Mesendoderm (in vitro differentiated cells): ENCODE data around the gene SMARCA2.
A peak's percentile ranks its signal among the peaks of the same experiment; 100 is the strongest.

ENCODE experiments used
- DNase-seq: peaks from one replicate; pipeline ENCODE4 v3.0.0; 2013
- H2AK5ac ChIP-seq: 2 replicates; pipeline ENCODE4 v1.6.1; 2013; ENCODE audit warnings: low read length, inconsistent platforms
- H2BK120ac ChIP-seq: 2 replicates; pipeline ENCODE4 v1.6.1; 2013; ENCODE audit warnings: low read depth, mild to moderate bottlenecking, low read length, moderate library complexity, mixed read lengths
- H2BK15ac ChIP-seq: replicated peaks from 2 replicates; pipeline ENCODE4 v1.6.1; 2013; ENCODE audit warnings: low read depth, mild to moderate bottlenecking, moderate library complexity
- H2BK5ac ChIP-seq: 2 replicates; pipeline ENCODE4 v1.6.1; 2013; ENCODE audit warnings: low read length, inconsistent platforms
- H3K18ac ChIP-seq: 2 replicates; pipeline ENCODE4 v1.6.1; 2013; ENCODE audit warnings: mild to moderate bottlenecking, low read length, mixed read lengths
- H3K23ac ChIP-seq: one replicate; pipeline ENCODE4 v1.6.1; 2013; ENCODE audit warnings: low read length
- H3K27ac ChIP-seq: 2 replicates; pipeline ENCODE4 v1.5.1; 2013; ENCODE audit warnings: low read depth, mild to moderate bottlenecking, inconsistent platforms, low read length, moderate library complexity
- H3K27me3 ChIP-seq: 2 replicates; pipeline ENCODE4 v1.6.1; 2013; ENCODE audit warnings: low read length, control low read depth, mild to moderate bottlenecking, inconsistent platforms; ENCODE audit not compliant: insufficient read depth, poor library complexity
- H3K36me3 ChIP-seq: 2 replicates; pipeline ENCODE4 v1.6.1; 2013; ENCODE audit warnings: low read length, inconsistent platforms; ENCODE audit not compliant: control insufficient read depth, insufficient read depth
- H3K4ac ChIP-seq: one replicate; pipeline ENCODE4 v1.6.1; 2013; ENCODE audit warnings: low read depth, mild to moderate bottlenecking, low read length, moderate library complexity
- H3K4me1 ChIP-seq: 2 replicates; pipeline ENCODE4 v1.6.1; 2013; ENCODE audit warnings: low read depth, low read length, inconsistent platforms; ENCODE audit not compliant: control insufficient read depth
- H3K4me2 ChIP-seq: 2 replicates; pipeline ENCODE4 v1.6.1; 2013; ENCODE audit warnings: low read length
- H3K4me3 ChIP-seq: 2 replicates; pipeline ENCODE4 v1.5.1; 2013; ENCODE audit warnings: mild to moderate bottlenecking, low read length
- H3K56ac ChIP-seq: one replicate; pipeline ENCODE4 v1.6.1; 2013; ENCODE audit warnings: low read length
- H3K79me1 ChIP-seq: 2 replicates; pipeline ENCODE4 v1.6.1; 2013; ENCODE audit warnings: low read length, inconsistent platforms
- H3K79me2 ChIP-seq: 2 replicates; pipeline ENCODE4 v1.6.1; 2013; ENCODE audit warnings: mild to moderate bottlenecking, low read length; ENCODE audit not compliant: control insufficient read depth, insufficient read depth
- H3K9ac ChIP-seq: 2 replicates; pipeline ENCODE4 v1.6.1; 2013; ENCODE audit warnings: low read length, inconsistent platforms
- H4K5ac ChIP-seq: one replicate; pipeline ENCODE4 v1.6.1; 2013; ENCODE audit warnings: low read length
- H4K8ac ChIP-seq: one replicate; pipeline ENCODE4 v1.6.1; 2013; ENCODE audit warnings: low read depth, mild to moderate bottlenecking, control low read depth, low read length, moderate library complexity
- WGBS: extraction: QIAGEN DNeasy Blood & Tissue Kit; methylation state at CpG from one replicate; pipeline ENCODE4 v1.1.7; 2013; ENCODE audit warnings: low lambda C conversion rate, missing lambda C conversion rate; ENCODE audit not compliant: insufficient coverage; ENCODE audit errors: extremely low coverage; 5-methylcytosine and 5-hydroxymethylcytosine counted together

SMARCA2 gene

DNA sequence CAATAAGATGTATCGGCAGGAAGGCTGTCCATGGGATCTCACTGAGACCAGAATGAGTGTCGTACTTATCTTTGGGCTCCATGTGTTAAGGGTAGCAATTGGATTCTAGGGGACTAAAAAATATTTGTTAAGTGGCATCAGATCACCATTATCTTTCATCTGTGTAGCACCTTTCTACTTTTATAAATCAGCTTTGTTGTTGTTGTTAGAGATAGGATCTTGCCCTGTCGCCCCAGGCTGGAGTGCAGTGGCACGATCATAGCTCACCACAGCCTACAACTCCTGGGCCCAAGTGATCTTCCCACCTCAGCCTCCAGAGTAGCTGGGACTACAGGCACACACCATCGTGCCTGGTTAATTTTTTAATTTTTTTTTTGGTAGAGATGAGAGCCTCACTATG is 220.5 kb downstream of the SMARCA2 start:
- no peaks in the 10 kb centered on the region for H3K27me3 ChIP-seq
- no peak overlapping the region for H4K8ac ChIP-seq
- H3K9ac ChIP-seq: no peak overlapping the region
- no peak overlapping the region for H3K56ac ChIP-seq
- peak overlapping the region; percentile 29 for H3K18ac ChIP-seq
- DNase-seq: no peak
- H4K5ac ChIP-seq: no peak overlapping the region
- H3K4ac ChIP-seq: no peak overlapping the region
- no CpG with 5 or more reads among the region's 5 CpGs for WGBS
- H3K27ac ChIP-seq: no peak overlapping the region
- no peak overlapping the region for H2BK5ac ChIP-seq
- H3K4me2 ChIP-seq: no peak overlapping the region
- H3K36me3 ChIP-seq: no peaks in the 10 kb centered on the region
- H2BK15ac ChIP-seq: no peak overlapping the region
- no peaks in the 10 kb centered on the region for H3K79me1 ChIP-seq
- no peak overlapping the region for H3K23ac ChIP-seq
- no peak overlapping the region for H2BK120ac ChIP-seq
- no peaks in the 10 kb centered on the region for H3K4me1 ChIP-seq
- H3K79me2 ChIP-seq: no peaks in the 10 kb centered on the region
- H2AK5ac ChIP-seq: no peak overlapping the region
- no peak overlapping the region for H3K4me3 ChIP-seq

DNA sequence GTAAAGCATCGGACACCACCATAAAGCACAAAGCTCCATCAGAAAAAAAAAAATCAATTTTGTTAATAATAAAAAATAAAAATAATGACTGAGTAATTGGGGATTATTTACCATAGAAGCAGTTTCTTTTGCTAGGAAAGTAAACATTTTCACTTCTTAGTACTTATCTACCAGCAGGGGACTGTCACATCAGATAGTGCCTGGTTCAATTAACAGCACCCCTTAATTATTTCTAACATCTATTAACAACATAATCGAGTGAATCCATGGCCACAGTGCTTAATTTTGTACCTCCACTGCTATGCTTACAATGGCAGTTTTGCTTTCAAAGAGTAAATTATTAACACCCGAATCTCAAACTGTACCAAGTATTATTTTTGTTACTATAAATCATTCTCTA is 221.7 kb downstream of the SMARCA2 start:
- Histone ChIP-seq H3K4me3 (no peak overlapping the region), H3K18ac (no peak overlapping the region), H3K23ac (no peak overlapping the region), H2AK5ac (no peak overlapping the region), H2BK15ac (no peak overlapping the region), H3K56ac (no peak overlapping the region), H3K27me3 (no peaks in the 10 kb centered on the region), H3K4me2 (no peak overlapping the region), H3K4me1 (no peaks in the 10 kb centered on the region), H2BK120ac (no peak overlapping the region), H4K8ac (no peak overlapping the region), H2BK5ac (no peak overlapping the region), H3K27ac (no peak overlapping the region), H3K36me3 (no peaks in the 10 kb centered on the region), H3K79me2 (no peaks in the 10 kb centered on the region), H3K4ac (no peak overlapping the region), H3K79me1 (no peaks in the 10 kb centered on the region), H4K5ac (no peak overlapping the region), H3K9ac (no peak overlapping the region)
- WGBS: no CpG with 5 or more reads among the region's 3 CpGs
- DNase-seq: no peak

DNA sequence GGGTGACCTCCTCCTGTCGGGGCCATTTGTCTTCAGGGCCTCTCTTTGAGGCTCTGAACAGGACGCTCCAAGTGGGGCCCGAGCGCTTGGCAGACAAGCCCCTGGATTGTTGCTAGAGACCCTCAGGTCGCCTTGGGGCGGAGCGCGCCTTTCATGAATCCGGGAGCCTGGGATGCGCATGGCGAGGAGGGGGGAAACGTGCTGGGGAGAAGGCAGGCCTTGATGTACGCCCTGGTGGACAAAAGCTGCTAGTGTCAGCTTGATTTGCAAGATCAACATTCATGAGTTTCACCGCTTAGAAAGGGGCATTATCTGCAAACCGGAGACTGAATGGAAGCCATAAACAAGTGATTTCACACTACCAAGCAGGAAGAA is 226.3 kb downstream of the SMARCA2 start:
- peak overlapping the region; percentile 66 for H3K27ac ChIP-seq

DNA sequence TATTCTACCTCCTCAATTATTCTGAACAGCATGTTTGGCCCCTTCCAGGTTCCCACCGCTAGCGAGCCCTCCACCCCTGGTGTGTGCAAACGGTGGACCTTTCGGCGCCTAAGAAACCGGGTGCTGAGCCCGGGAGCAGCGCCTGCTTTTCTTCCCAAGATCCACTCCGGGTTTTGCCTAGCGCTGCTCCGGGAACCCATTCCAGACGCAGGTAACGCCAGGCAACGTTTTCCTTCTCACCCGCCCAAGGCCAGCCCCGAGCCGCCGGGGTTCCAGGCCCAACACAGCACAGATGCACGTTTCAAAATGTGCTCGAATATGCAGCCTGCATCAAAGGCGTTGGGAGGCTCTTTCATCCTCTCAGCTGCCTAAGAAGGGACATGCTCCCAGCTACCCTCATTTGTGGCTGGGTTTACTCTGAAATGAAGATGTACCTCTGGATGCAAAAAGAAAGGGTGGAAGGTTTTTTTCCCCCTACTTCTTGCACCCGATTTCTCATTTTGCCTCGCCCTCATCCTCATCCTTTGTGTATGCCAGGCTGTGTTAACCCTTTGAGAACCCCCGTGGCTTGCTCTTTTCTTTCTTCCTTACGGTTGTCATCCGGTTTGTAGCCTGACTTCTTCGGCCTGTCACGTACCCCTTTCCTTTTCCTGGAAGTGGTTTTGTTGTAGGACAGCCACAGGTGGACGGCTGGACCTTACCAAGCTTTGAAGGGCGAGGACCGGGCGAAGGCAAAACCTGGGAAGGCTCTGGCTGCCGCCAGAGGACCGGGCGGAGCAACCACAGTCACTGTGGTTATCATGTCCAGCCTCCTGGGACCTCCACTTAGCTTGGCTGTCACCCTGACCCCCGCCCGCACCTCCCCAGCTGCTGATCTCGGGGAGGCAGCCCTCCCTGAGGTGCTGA is 226.9 kb downstream of the SMARCA2 start:
- peak overlapping the region; percentile 35 for H4K5ac ChIP-seq
- no peak overlapping the region for H4K8ac ChIP-seq
- H3K23ac ChIP-seq: peak overlapping the region; percentile 15
- H3K4me1 ChIP-seq: peaks cover 6% of the 10 kb centered on the region
- no peaks in the 10 kb centered on the region for H3K27me3 ChIP-seq
- H3K56ac ChIP-seq: peak overlapping the region; percentile 86
- peak; percentile 96 for DNase-seq
- peak overlapping the region; percentile 88 for H3K4me2 ChIP-seq
- peak overlapping the region; percentile 64 for H2BK5ac ChIP-seq
- no peaks in the 10 kb centered on the region for H3K79me2 ChIP-seq
- peak overlapping the region; percentile 1 for H3K4ac ChIP-seq
- H3K9ac ChIP-seq: peak overlapping the region; percentile 78
- peak overlapping the region; percentile 29 for H3K18ac ChIP-seq
- H2AK5ac ChIP-seq: no peak overlapping the region
- no CpG with 5 or more reads among the region's 38 CpGs for WGBS
- H3K79me1 ChIP-seq: no peaks in the 10 kb centered on the region
- peak overlapping the region; percentile 44 for H3K4me3 ChIP-seq
- H3K36me3 ChIP-seq: no peaks in the 10 kb centered on the region
- peak overlapping the region; percentile 67 for H3K27ac ChIP-seq
- H2BK15ac ChIP-seq: no peak overlapping the region
- no peak overlapping the region for H2BK120ac ChIP-seq

More for the DNA sequence above, 226.3 kb downstream of the SMARCA2 start:
- Histone ChIP-seq H3K9ac (peak overlapping the region; percentile 60), H3K4me2 (peak overlapping the region; percentile 43), H2BK15ac (no peak overlapping the region), H4K5ac (no peak overlapping the region), H2BK5ac (peak overlapping the region; percentile 64), H3K18ac (peak overlapping the region; percentile 45), H2BK120ac (peak overlapping the region; percentile 5), H3K56ac (peak overlapping the region; percentile 83), H3K4me3 (no peak overlapping the region), H3K79me2 (no peaks in the 10 kb centered on the region), H2AK5ac (no peak overlapping the region), H3K36me3 (no peaks in the 10 kb centered on the region), H3K27me3 (no peaks in the 10 kb centered on the region), H3K4me1 (peaks cover 6% of the 10 kb centered on the region), H3K4ac (peak overlapping the region; percentile 96), H3K79me1 (no peaks in the 10 kb centered on the region), H3K23ac (peak overlapping the region; percentile 15), H4K8ac (no peak overlapping the region)
- peak; percentile 98 for DNase-seq
- WGBS: no CpG with 5 or more reads among the region's 15 CpGs

DNA sequence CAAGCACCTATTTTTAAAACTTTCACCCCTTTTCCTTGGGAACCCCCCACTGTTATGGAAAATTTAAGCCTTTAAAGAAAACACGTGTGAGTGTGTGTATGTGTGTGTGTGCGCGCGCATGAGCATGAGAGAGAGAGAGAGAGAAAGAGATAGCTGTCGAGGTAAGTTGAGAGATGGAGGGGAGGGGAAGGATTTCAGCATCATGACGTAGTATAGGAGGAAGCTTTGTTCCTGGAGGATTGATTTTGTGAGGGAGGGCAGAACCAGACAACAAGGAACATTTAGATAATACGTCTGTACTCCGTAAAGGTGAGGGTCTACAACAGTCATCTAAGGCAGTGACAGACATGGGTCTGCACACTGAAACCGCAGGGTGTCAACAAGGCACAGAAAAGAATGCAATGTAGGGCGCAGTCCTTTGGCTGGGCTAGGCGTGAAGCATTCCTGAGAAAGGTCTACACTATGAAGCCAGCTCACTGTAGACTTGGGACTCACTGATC is 227.7 kb downstream of the SMARCA2 start:
- H3K9ac ChIP-seq: peak overlapping the region; percentile 28
- peaks cover 6% of the 10 kb centered on the region for H3K4me1 ChIP-seq
- H3K56ac ChIP-seq: peak overlapping the region; percentile 86
- no CpG with 5 or more reads among the region's 11 CpGs for WGBS
- H2AK5ac ChIP-seq: peak overlapping the region; percentile 78
- peak overlapping the region; percentile 1 for H2BK15ac ChIP-seq
- peak overlapping the region; percentile 1 for H3K4ac ChIP-seq
- H4K8ac ChIP-seq: no peak overlapping the region
- H2BK120ac ChIP-seq: no peak overlapping the region
- no peaks in the 10 kb centered on the region for H3K36me3 ChIP-seq
- peak overlapping the region; percentile 53 for H4K5ac ChIP-seq
- H3K4me2 ChIP-seq: peak overlapping the region; percentile 10
- H3K4me3 ChIP-seq: no peak overlapping the region
- H3K18ac ChIP-seq: peak overlapping the region; percentile 39
- no peaks in the 10 kb centered on the region for H3K79me1 ChIP-seq
- H3K27ac ChIP-seq: no peak overlapping the region
- H3K23ac ChIP-seq: peak overlapping the region; percentile 82
- no peaks in the 10 kb centered on the region for H3K79me2 ChIP-seq
- peak; percentile 60 for DNase-seq
- H3K27me3 ChIP-seq: no peaks in the 10 kb centered on the region
- H2BK5ac ChIP-seq: peak overlapping the region; percentile 56
